ENCODE measurements around the gene CDK19. TPM values are rescaled to one million over a fixed set of nuclear protein-coding genes. Genes with fewer than 3 reads are reported as not detected.

Gene CDK19
- polyA plus RNA-seq, 1 donor (not counting 4 experiments of a cell fraction or from before 2014, with no cell fraction given) = 6.4 TPM

DNA sequence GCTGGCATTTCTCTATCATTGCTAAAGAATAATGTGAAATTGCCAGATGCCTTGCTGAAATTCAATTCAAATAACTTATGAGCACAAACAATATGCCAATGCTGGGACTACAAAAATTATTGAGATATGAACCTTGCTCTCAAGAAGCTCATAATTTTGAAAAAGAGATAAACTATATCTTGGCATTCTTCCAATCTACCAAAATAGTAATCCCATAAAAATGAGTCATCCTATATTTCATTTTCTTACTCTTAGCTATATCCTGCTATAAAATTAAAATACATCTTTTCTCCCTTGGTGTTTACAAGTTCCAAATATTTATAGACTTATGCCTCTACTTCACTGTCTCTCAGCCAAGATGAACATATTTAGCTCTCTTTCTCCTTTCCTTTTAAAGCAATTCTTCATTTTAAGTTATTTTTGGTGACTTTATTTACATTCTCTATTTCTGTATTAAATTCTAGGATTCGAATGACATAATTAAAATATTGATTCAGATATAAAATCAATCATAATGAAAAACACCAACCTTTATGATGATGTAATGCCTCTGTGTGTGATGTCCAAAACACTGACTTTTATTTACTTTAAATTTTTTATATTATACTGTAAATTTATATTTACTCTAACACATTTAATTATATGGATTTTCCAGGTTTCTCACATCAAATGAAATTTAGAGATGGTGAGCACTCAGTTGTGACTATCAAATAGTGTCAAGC lies 152.6 kb downstream of the CDK19 start:
- Histone ChIP-seq H3K27ac (ENCODE audit: control insufficient read depth, insufficient read depth, low read length) (no peak overlapping the region), H3K9me3 (ENCODE audit: control insufficient read depth, low read depth, low read length) (no peaks in the 10 kb centered on the region), H3K9ac (ENCODE audit: control insufficient read depth, extremely low read depth, insufficient read depth, low read length) (no peak overlapping the region), H3K27me3 (ENCODE audit: control insufficient read depth, extremely low read depth, insufficient read depth, low read length) (no peaks in the 10 kb centered on the region), H3K79me2 (ENCODE audit: control insufficient read depth, insufficient read depth, low read length) (no peaks in the 10 kb centered on the region), H4K20me1 (ENCODE audit: control insufficient read depth, extremely low read depth, insufficient read depth, low read length) (no peaks in the 10 kb centered on the region), H2AFZ (ENCODE audit: control insufficient read depth, low read length) (no peak overlapping the region), H3K4me3 (ENCODE audit: control insufficient read depth in 2 of 3, extremely low read depth in 1 of 3, insufficient read depth in 2 of 3, low read depth in 1 of 3, low read length in 3 of 3) (no peak overlapping the region), H3K9me1 (ENCODE audit: control insufficient read depth, extremely low read depth, insufficient read depth, low read length) (no peaks in the 10 kb centered on the region), H3K4me1 (ENCODE audit: control insufficient read depth, extremely low read depth, insufficient read depth, low read length) (peaks cover 5% of the 10 kb centered on the region), H3K4me2 (ENCODE audit: control insufficient read depth, extremely low read depth, insufficient read depth, low read depth, low read length) (no peak overlapping the region), H3K36me3 (ENCODE audit: control insufficient read depth in 2 of 2, extremely low read depth in 1 of 2, insufficient read depth in 2 of 2, low read length in 2 of 2) (peaks cover 0 to 3% of the 10 kb centered on the region in 2 experiments)
- DNase-seq (ENCODE audit: low read depth, low spot score) (no peak), FAIRE-seq (no peak)
- dilution Hi-C loops (cut with MboI; ENCODE audit: extremely low pct_ligation_motif_present, low sequenced_read_pairs) = no loop called here
- no peak for TF ChIP-seq EZH2 (IDR thresholded peaks at IDR 0.05; ENCODE audit: low read length)
- TF ChIP-seq, protein P1, sequence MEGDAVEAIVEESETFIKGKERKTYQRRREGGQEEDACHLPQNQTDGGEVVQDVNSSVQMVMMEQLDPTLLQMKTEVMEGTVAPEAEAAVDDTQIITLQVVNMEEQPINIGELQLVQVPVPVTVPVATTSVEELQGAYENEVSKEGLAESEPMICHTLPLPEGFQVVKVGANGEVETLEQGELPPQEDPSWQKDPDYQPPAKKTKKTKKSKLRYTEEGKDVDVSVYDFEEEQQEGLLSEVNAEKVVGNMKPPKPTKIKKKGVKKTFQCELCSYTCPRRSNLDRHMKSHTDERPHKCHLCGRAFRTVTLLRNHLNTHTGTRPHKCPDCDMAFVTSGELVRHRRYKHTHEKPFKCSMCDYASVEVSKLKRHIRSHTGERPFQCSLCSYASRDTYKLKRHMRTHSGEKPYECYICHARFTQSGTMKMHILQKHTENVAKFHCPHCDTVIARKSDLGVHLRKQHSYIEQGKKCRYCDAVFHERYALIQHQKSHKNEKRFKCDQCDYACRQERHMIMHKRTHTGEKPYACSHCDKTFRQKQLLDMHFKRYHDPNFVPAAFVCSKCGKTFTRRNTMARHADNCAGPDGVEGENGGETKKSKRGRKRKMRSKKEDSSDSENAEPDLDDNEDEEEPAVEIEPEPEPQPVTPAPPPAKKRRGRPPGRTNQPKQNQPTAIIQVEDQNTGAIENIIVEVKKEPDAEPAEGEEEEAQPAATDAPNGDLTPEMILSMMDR (optimal IDR thresholded peaks at IDR 0.05 in 1 of 3, IDR thresholded peaks at IDR 0.05 in 1 of 3, conservative IDR thresholded peaks at IDR 0.05 in 1 of 3; ENCODE audit: extremely low read depth in 1 of 3, insufficient read depth in 2 of 3, low read length in 3 of 3) = no peak

- Histone ChIP-seq H2AFZ (ENCODE audit: control insufficient read depth, low read length) (no peak overlapping the region), H3K9ac (ENCODE audit: control insufficient read depth, extremely low read depth, insufficient read depth, low read length) (no peak overlapping the region), H3K9me3 (ENCODE audit: control insufficient read depth, low read depth, low read length) (no peaks in the 10 kb centered on the region), H4K20me1 (ENCODE audit: control insufficient read depth, extremely low read depth, insufficient read depth, low read length) (no peaks in the 10 kb centered on the region), H3K79me2 (ENCODE audit: control insufficient read depth, insufficient read depth, low read length) (no peaks in the 10 kb centered on the region), H3K4me3 (ENCODE audit: control insufficient read depth in 2 of 3, extremely low read depth in 1 of 3, insufficient read depth in 2 of 3, low read depth in 1 of 3, low read length in 3 of 3) (no peak overlapping the region), H3K4me2 (ENCODE audit: control insufficient read depth, extremely low read depth, insufficient read depth, low read depth, low read length) (peak overlapping the region; percentile 17), H3K9me1 (ENCODE audit: control insufficient read depth, extremely low read depth, insufficient read depth, low read length) (no peaks in the 10 kb centered on the region), H3K27ac (ENCODE audit: control insufficient read depth, insufficient read depth, low read length) (no peak overlapping the region), H3K4me1 (ENCODE audit: control insufficient read depth, extremely low read depth, insufficient read depth, low read length) (peaks cover 8% of the 10 kb centered on the region), H3K27me3 (ENCODE audit: control insufficient read depth, extremely low read depth, insufficient read depth, low read length) (no peaks in the 10 kb centered on the region), H3K36me3 (ENCODE audit: control insufficient read depth in 2 of 2, extremely low read depth in 1 of 2, insufficient read depth in 2 of 2, low read length in 2 of 2) (peaks cover 0 to 3% of the 10 kb centered on the region in 2 experiments)
- DNase-seq (ENCODE audit: low read depth, low spot score) = no peak
- TF ChIP-seq, protein P1 (optimal IDR thresholded peaks at IDR 0.05 in 1 of 3, IDR thresholded peaks at IDR 0.05 in 1 of 3, conservative IDR thresholded peaks at IDR 0.05 in 1 of 3; ENCODE audit: extremely low read depth in 1 of 3, insufficient read depth in 2 of 3, low read length in 3 of 3) = no peak
- no peak for TF ChIP-seq EZH2 (IDR thresholded peaks at IDR 0.05; ENCODE audit: low read length)
- no peak for FAIRE-seq
- dilution Hi-C loops (cut with MboI; ENCODE audit: extremely low pct_ligation_motif_present, low sequenced_read_pairs) = no loop called here
Observed at GRCh38 chr6:110661414-110661813, 153.9 kb downstream of the CDK19 start.
